ENCODE data around the gene NUDT13. TPM values are rescaled to one million over a fixed set of nuclear protein-coding genes. Genes with fewer than 3 reads are reported as not detected.
A peak's percentile ranks its signal among the peaks of the same experiment; 100 is the strongest.

NUDT13 gene
- total RNA-seq: 4.5 TPM in 2 replicates
- 3.7 TPM for total RNA-seq (2013)
- 2.5 and 3.4 TPM in 2 replicates for polyA plus RNA-seq
- 0.69 and 1.1 TPM in 2 replicates for polyA minus RNA-seq

DNA sequence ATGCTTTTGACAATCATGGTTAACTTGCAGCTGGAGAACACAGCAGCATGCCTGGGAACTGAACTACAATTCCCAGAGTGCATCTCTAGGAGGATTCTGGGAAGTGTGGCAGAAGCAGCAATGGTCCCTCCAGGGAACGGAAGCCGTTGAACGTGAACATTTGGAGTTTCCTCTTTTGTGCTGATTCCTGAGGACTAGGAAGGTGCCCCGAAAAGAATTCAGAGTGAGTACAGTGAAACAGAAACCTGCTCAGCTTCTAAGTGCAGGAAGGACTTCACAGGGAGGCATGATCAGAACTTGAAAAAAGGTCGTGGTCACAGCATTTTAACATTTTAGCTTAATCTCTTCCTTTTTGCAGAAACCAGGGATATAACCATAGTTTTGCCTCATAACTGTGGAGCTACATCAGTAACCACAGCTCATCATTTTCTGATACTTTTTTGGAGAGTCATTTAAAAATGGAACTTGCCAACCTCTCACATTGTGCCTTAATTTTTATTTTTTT is at the start of gene NUDT13:
Gene NUDT13, plus strand, starts transcription at position 111 of the 505 bp plus-strand sequence. CDS start 3,911 bp downstream, outside the sequence.
- H3K9ac ChIP-seq (ENCODE audit: low read length): peak within 1 kb of the TSS; percentile 64
- H2AFZ ChIP-seq (ENCODE audit: insufficient read depth, low read depth, low read length, poor library complexity, severe bottlenecking): peak within 1 kb of the TSS; percentile 64
- Mint-ChIP-seq H3K27me3 (no peaks in the 10 kb centered on the region), H3K9me3 (ENCODE audit: insufficient read depth) (no peaks in the 10 kb centered on the region), H3K27ac (peak within 1 kb of the TSS; percentile 93), H3K4me1 (peaks cover 11% of the 10 kb centered on the region), H3K4me3 (peak within 1 kb of the TSS; percentile 97)
- H3K36me3 ChIP-seq (replicated peaks in 1 of 2; ENCODE audit: control extremely low read depth in 1 of 2, control insufficient read depth in 1 of 2, extremely low read depth in 1 of 2, insufficient read depth in 2 of 2, low read length in 1 of 2): peaks cover 1 to 3% of the 10 kb centered on the region in 2 experiments
- H4K20me1 ChIP-seq (ENCODE audit: control insufficient read depth, insufficient read depth, low read length, poor library complexity, severe bottlenecking): no peaks in the 10 kb centered on the region
- H3K79me2 ChIP-seq (ENCODE audit: control insufficient read depth, insufficient read depth, low read length): no peaks in the 10 kb centered on the region
- H3K4me3 ChIP-seq (ENCODE audit: control extremely low read depth in 1 of 5, extremely low read depth in 1 of 5, insufficient read depth in 1 of 5, low read depth in 2 of 5, low read length in 4 of 5): peak within 1 kb of the TSS; percentile 50 to 79 (median 71)
- no peaks in the 10 kb centered on the region for H3K9me3 ChIP-seq (ENCODE audit: control extremely low read depth in 1 of 3, control insufficient read depth in 2 of 3, insufficient read depth in 1 of 3, low read length in 2 of 3)
- no peaks in the 10 kb centered on the region for H3K27me3 ChIP-seq (replicated peaks in 1 of 4; ENCODE audit: control extremely low read depth in 1 of 4, control insufficient read depth in 3 of 4, insufficient read depth in 4 of 4, low read length in 3 of 4)
- intact Hi-C loops (cut with micrococcal nuclease): loop anchor here (1.0 to 5.0 kb wide), 3 partner anchors 14 to 142 kb away; partner anchors contain the start of genes ECD, FAM149B1, MRPS16 and P4HA1
- H3K4me1 ChIP-seq (ENCODE audit: control insufficient read depth in 2 of 2, insufficient read depth in 2 of 2, low read length in 2 of 2): peaks cover 0 to 9% of the 10 kb centered on the region in 2 donors
- TF ChIP-seq, protein P1, sequence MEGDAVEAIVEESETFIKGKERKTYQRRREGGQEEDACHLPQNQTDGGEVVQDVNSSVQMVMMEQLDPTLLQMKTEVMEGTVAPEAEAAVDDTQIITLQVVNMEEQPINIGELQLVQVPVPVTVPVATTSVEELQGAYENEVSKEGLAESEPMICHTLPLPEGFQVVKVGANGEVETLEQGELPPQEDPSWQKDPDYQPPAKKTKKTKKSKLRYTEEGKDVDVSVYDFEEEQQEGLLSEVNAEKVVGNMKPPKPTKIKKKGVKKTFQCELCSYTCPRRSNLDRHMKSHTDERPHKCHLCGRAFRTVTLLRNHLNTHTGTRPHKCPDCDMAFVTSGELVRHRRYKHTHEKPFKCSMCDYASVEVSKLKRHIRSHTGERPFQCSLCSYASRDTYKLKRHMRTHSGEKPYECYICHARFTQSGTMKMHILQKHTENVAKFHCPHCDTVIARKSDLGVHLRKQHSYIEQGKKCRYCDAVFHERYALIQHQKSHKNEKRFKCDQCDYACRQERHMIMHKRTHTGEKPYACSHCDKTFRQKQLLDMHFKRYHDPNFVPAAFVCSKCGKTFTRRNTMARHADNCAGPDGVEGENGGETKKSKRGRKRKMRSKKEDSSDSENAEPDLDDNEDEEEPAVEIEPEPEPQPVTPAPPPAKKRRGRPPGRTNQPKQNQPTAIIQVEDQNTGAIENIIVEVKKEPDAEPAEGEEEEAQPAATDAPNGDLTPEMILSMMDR (IDR thresholded peaks at IDR 0.05): no peak
- no peak for TF ChIP-seq EZH2 (IDR thresholded peaks at IDR 0.05; ENCODE audit: borderline replicate concordance, insufficient read depth, low read depth, low read length, poor library complexity, severe bottlenecking)
- ChIA-PET CTCF (interaction anchor here (0.8 to 4.3 kb wide), 6 partner anchors 10 to 49 kb away, joined by 3 to 35 read pairs (median 7); partner anchors contain the start of gene P4HA1), POLR2A (interaction anchor here (1.8 to 2.1 kb wide), 2 partner anchors 13 to 15 kb away, joined by 7 read pairs; partner anchors contain the start of gene P4HA1)
- peak; percentile 93 for ATAC-seq (ENCODE audit: low read depth)
- H3K4me2 ChIP-seq (replicated peaks; ENCODE audit: low read depth, low read length, poor library complexity, severe bottlenecking): peak within 1 kb of the TSS; percentile 65
- DNase-seq: peak; percentile 80
- 3% methylated on average over 5 of the region's 5 CpGs for WGBS (ENCODE audit: insufficient coverage)
- peak within 1 kb of the TSS; percentile 26 to 62 for H3K27ac ChIP-seq (ENCODE audit: low read length in 2 of 2)

Data from B cell (primary cell).